ENCODE results near the gene DCAF6.
A peak's percentile ranks its signal among the peaks of the same experiment; 100 is the strongest.

Gene DCAF6

GRCh38 chr1:168105846-168106245, 169.4 kb downstream of the DCAF6 start:
- DNase-seq (ENCODE audit: low read depth in 2 of 2), result no peak

- no peak for DNase-seq (ENCODE audit: low read depth in 2 of 2)
Observed at GRCh38 chr1:168106274-168106673, 169.8 kb downstream of the DCAF6 start.

GRCh38 chr1:168110896-168111545, 174.5 kb downstream of the DCAF6 start:
- no peak for DNase-seq (ENCODE audit: low read depth in 2 of 2)

GRCh38 chr1:168112673-168113305, 176.3 kb downstream of the DCAF6 start:
- DNase-seq (ENCODE audit: low read depth in 2 of 2), result peak; percentile 50 to 54

GRCh38 chr1:168114845-168115244, 178.4 kb downstream of the DCAF6 start:
- DNase-seq (ENCODE audit: low read depth in 2 of 2), result no peak

GRCh38 chr1:168116327-168116799, 179.9 kb downstream of the DCAF6 start:
- DNase-seq (ENCODE audit: low read depth in 2 of 2), result no peak

- no peak for DNase-seq (ENCODE audit: low read depth in 2 of 2)
Observed at GRCh38 chr1:168119750-168120149, 183.3 kb downstream of the DCAF6 start.

- DNase-seq (ENCODE audit: low read depth in 2 of 2), result no peak
Observed at GRCh38 chr1:168121401-168122011, 185.0 kb downstream of the DCAF6 start.

GRCh38 chr1:168125051-168125450, 188.6 kb downstream of the DCAF6 start:
- no peak for DNase-seq (ENCODE audit: low read depth in 2 of 2)

Data from stimulated activated CD4-positive, alpha-beta T cell treated with anti-CD3 and anti-CD28 coated beads, Interleukin-15, amount 100 ng/mL, for 48 hours (primary cell).